Measurements from ENCODE around the gene CDADC1.

DNA sequence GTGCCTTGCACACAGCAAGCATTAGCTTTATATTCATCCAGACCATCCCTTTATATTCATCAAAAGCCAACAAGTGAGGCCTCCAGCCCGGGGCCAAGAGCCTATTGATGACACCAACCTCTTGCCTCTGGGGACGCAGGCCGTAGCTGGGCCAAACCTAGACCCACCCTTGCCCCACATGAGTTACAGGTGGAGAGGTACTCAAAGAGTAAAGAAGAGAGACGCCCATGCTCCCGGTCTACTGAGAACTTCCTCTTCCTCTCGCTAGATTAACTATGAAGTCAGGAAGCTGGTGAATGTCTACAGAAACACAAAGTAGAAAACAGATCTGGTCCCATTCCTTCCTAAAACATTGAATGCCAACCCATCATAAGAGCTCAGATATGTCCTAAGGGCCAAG is 31.4 kb upstream of the CDADC1 start:
- TF ChIP-seq POLR2AphosphoS5 (IDR thresholded peaks at IDR 0.05) (no peak), POLR2A (IDR thresholded peaks at IDR 0.05) (no peak)
- TF ChIP-seq, protein P1, sequence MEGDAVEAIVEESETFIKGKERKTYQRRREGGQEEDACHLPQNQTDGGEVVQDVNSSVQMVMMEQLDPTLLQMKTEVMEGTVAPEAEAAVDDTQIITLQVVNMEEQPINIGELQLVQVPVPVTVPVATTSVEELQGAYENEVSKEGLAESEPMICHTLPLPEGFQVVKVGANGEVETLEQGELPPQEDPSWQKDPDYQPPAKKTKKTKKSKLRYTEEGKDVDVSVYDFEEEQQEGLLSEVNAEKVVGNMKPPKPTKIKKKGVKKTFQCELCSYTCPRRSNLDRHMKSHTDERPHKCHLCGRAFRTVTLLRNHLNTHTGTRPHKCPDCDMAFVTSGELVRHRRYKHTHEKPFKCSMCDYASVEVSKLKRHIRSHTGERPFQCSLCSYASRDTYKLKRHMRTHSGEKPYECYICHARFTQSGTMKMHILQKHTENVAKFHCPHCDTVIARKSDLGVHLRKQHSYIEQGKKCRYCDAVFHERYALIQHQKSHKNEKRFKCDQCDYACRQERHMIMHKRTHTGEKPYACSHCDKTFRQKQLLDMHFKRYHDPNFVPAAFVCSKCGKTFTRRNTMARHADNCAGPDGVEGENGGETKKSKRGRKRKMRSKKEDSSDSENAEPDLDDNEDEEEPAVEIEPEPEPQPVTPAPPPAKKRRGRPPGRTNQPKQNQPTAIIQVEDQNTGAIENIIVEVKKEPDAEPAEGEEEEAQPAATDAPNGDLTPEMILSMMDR (IDR thresholded peaks at IDR 0.05) = no peak
